Loucy (cell line): ENCODE measurements around the gene PSG7.
"Not testable (repeated sequence)": the region's sequence is repeated elsewhere in the genome, so short reads cannot be mapped to it uniquely, and the experiment has no call there.

Experiments used
- H2AFZ ChIP-seq: fragments of 200-600 bp; sonication (generic); 2 replicates; pipeline ENCODE4 v1.6.0; 2016; ENCODE audit warnings: antibody characterized with exemption, mild to moderate bottlenecking, low read length, moderate library complexity
- H3F3A ChIP-seq: fragments of 200-600 bp; 2 replicates; pipeline ENCODE4 v1.6.0; 2016; ENCODE audit warnings: antibody characterized with exemption, low read depth, mild to moderate bottlenecking
- H3K27me3 ChIP-seq: fragments of 200-600 bp; sonication (generic); 2 replicates; pipeline ENCODE4 v1.6.1; 2014; ENCODE audit warnings: low read length, mild to moderate bottlenecking; ENCODE audit not compliant: insufficient read depth, poor library complexity, severe bottlenecking
- H3K36me3 ChIP-seq: fragments of 200-600 bp; sonication (generic); 2 replicates; pipeline ENCODE4 v1.6.1; 2016; ENCODE audit warnings: low read length; ENCODE audit not compliant: insufficient read depth
- H3K4me1 ChIP-seq: fragments of 200-600 bp; sonication (generic); 2 replicates; pipeline ENCODE4 v1.5.1; 2014; ENCODE audit warnings: low read length, mild to moderate bottlenecking; ENCODE audit not compliant: insufficient read depth, poor library complexity, severe bottlenecking
- H3K4me2 ChIP-seq: fragments of 200-600 bp; sonication (generic); 2 replicates; pipeline ENCODE4 v1.6.0; 2014; ENCODE audit warnings: antibody characterized with exemption, low read length, low read depth, mild to moderate bottlenecking; ENCODE audit not compliant: poor library complexity, severe bottlenecking
- H3K4me3 ChIP-seq: fragments of 200-600 bp; sonication (generic); 2 replicates; pipeline ENCODE4 v1.5.1; 2014; ENCODE audit warnings: low read length, mild to moderate bottlenecking, mixed read lengths; ENCODE audit not compliant: poor library complexity, severe bottlenecking
- H3K79me2 ChIP-seq: fragments of 200-600 bp; sonication (generic); 2 replicates; pipeline ENCODE4 v1.6.1; 2014; ENCODE audit warnings: low read length; ENCODE audit not compliant: insufficient read depth
- H3K9ac ChIP-seq: fragments of 200-600 bp; sonication (generic); 2 replicates; pipeline ENCODE4 v1.6.0; 2014; ENCODE audit warnings: mild to moderate bottlenecking, low read depth, low read length, moderate library complexity; ENCODE audit not compliant: poor library complexity, severe bottlenecking
- H3K9me2 ChIP-seq: fragments of 200-600 bp; sonication (generic); replicated peaks from 2 replicates; pipeline ENCODE4 v1.6.1; 2016; ENCODE audit warnings: low read depth, low read length, mixed read lengths
- H3K9me3 ChIP-seq: fragments of 200-600 bp; sonication (generic); 2 replicates; pipeline ENCODE4 v1.6.1; 2014; ENCODE audit warnings: mild to moderate bottlenecking, antibody characterized with exemption, low read length, low read depth; ENCODE audit not compliant: insufficient read depth
- H4K20me1 ChIP-seq: fragments of 200-600 bp; sonication (generic); 2 replicates; pipeline ENCODE4 v1.6.0; 2014; ENCODE audit warnings: antibody characterized with exemption, low read length, mild to moderate bottlenecking; ENCODE audit not compliant: insufficient read depth, poor library complexity, severe bottlenecking

PSG7 gene

DNA sequence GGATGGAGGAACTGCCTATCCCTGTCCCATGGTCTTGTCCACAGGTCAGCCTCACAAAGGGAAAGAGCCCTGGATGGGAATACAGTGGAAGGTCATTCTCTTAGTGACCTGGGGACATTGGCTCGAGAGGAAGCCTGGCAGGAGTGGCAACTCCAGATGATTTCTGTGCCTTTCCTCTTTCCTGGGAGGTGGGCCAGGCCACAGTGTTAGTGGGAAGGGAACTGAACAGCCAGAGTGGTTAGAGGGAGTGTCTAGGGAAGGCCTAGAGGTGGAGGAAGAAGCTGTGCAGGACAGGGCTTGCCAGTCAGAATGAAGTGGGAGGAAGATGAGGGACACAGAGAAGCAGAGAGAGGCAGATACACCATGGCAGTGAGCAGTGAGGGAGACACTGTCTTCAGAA, 61.1 kb downstream of the PSG7 start:
- H3K9ac ChIP-seq, H3K4me3 ChIP-seq, H3K9me2 ChIP-seq, H3K27me3 ChIP-seq, H3F3A ChIP-seq, H3K79me2 ChIP-seq, H2AFZ ChIP-seq, H3K4me1 ChIP-seq, H3K36me3 ChIP-seq, H3K9me3 ChIP-seq, H4K20me1 ChIP-seq, H3K4me2 ChIP-seq: not testable (repeated sequence)

DNA sequence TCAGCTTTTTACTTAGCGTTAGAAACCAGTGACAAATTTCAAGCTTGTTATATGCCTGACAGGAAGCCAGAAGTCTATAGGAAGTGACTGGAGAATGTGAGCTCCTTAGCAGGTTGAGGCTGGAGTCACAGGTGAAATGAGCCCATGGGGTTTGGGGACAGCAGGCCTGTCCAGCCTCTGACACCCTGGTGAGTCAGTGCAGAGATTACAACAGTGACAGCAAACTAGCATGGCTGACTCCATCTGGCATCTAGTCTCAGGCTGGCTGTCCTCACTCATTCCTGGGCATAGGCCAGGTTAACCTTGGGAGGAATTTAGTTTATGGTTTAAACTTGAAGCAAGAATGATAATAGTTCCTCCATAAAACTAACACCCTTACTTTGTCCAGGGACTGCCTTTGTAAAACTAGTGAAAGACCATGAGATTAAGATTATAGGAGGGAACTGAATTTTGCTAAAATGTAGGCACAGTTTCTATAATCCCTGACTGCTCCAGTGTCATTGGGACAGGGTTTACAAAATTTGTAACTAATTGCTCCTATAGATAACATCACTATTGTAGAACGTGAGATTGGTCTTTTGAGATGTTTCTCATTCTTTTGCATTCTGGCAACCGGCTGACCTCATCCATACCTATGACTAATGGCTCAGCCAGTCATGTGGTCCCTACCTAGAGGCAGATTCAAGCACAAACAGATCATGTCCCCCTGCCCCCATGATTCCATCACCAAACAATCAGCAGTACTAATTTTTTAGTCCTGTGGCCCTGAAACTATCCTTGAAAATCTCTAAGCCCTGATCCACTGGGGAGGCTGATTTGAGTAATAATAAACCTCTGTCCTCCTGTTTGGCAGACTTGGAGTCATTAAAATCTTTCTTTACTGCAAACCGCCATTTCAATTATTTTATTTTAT, 61.9 kb downstream of the PSG7 start:
- H3K9me2 ChIP-seq, H3K79me2 ChIP-seq, H3F3A ChIP-seq, H3K4me1 ChIP-seq, H3K4me2 ChIP-seq, H2AFZ ChIP-seq, H3K9ac ChIP-seq, H3K27me3 ChIP-seq, H3K9me3 ChIP-seq, H3K36me3 ChIP-seq, H3K4me3 ChIP-seq, H4K20me1 ChIP-seq: not testable (repeated sequence)

DNA sequence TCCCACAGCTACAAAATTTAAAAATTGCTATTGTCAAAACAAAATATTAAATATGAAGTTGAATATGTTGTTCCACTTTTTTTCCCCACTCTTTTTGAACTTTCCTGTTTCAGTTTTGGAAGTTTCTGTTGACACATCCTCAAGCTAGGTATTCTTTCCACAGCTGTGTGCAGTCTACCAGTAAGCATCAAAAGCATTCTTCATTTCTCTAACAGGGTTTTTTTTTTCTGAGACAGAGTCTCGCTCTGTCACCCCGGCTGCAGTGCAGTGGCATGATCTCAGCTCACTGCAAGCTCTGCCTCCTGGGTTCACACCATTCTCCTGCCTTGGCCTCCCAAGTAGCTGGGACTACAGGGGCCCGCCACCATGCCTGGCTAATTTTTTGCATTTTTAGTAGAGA, 62.9 kb downstream of the PSG7 start:
- H3K9ac ChIP-seq, H4K20me1 ChIP-seq, H3K36me3 ChIP-seq, H3K27me3 ChIP-seq, H3K9me3 ChIP-seq, H2AFZ ChIP-seq, H3F3A ChIP-seq, H3K79me2 ChIP-seq, H3K9me2 ChIP-seq, H3K4me2 ChIP-seq, H3K4me1 ChIP-seq, H3K4me3 ChIP-seq: not testable (repeated sequence)
